Mesothelial cell of epicardium (in vitro differentiated cells): ENCODE data around the gene ALPI. TPM values are rescaled to one million over a fixed set of nuclear protein-coding genes. Genes with fewer than 3 reads are reported as not detected.

Experiments
- DNase-seq, 2 experiments: peaks; one replicate each; pipeline ENCODE4 v3.0.0; 2021; ENCODE audit warnings: low spot score in 2 of 2; ENCODE audit not compliant: unreplicated experiment in 2 of 2
- H3K27ac Mint-ChIP-seq: 2 replicates; pipeline ENCODE4 v1.8.0; 2021; ENCODE audit warnings: mixed read lengths
- H3K27me3 Mint-ChIP-seq: 2 replicates; pipeline ENCODE4 v1.8.0; 2021; ENCODE audit warnings: low read depth, mixed read lengths
- H3K36me3 Mint-ChIP-seq: 2 replicates; pipeline ENCODE4 v1.8.0; 2021; ENCODE audit warnings: mixed read lengths
- H3K4me1 Mint-ChIP-seq: 2 replicates; pipeline ENCODE4 v1.8.0; 2021; ENCODE audit warnings: mixed read lengths
- H3K4me3 Mint-ChIP-seq: 2 replicates; pipeline ENCODE4 v1.8.0; 2021; ENCODE audit warnings: mild to moderate bottlenecking, moderate library complexity, mixed read lengths
- H3K9me3 Mint-ChIP-seq: 2 replicates; pipeline ENCODE4 v1.8.0; 2021; ENCODE audit warnings: mixed read lengths
- total RNA-seq: library from RNA; stranded (reverse); gene quantifications from 3 replicates; pipeline ENCODE4 v1.2.1, GENCODE V29; 2021
- TF ChIP-seq, protein P1 (sequence below): fragments of 200-600 bp; sonication (generic); IDR thresholded peaks from one replicate; pipeline ENCODE4 v1.5.0; 2021; ENCODE audit warnings: antibody characterized with exemption; ENCODE audit not compliant: unreplicated experiment

The ALPI gene
- total RNA-seq, 1 donor from 2014 or later = not detected

DNA sequence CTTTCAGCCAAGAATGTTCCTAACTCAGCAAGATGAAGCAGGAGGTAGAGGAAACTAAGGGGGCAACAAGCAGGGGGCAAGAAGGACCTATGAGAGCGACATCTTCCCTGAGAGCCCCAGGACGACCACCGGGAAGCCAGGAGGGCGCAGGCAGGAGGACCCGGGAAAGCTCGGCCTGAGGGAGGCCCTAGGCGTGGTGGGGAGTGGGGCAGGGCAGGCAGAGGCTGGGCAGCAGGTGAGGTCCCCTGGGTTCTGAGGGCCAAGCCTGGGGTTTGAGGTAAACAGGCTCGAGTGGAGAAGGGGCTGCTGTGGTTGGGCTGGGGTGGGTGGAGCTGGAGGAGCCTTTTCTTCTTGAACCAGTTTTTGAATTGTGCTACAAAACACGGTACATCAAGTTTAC is 1.3 kb upstream of the ALPI start:
- TF ChIP-seq, protein P1, sequence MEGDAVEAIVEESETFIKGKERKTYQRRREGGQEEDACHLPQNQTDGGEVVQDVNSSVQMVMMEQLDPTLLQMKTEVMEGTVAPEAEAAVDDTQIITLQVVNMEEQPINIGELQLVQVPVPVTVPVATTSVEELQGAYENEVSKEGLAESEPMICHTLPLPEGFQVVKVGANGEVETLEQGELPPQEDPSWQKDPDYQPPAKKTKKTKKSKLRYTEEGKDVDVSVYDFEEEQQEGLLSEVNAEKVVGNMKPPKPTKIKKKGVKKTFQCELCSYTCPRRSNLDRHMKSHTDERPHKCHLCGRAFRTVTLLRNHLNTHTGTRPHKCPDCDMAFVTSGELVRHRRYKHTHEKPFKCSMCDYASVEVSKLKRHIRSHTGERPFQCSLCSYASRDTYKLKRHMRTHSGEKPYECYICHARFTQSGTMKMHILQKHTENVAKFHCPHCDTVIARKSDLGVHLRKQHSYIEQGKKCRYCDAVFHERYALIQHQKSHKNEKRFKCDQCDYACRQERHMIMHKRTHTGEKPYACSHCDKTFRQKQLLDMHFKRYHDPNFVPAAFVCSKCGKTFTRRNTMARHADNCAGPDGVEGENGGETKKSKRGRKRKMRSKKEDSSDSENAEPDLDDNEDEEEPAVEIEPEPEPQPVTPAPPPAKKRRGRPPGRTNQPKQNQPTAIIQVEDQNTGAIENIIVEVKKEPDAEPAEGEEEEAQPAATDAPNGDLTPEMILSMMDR = no peak

DNA sequence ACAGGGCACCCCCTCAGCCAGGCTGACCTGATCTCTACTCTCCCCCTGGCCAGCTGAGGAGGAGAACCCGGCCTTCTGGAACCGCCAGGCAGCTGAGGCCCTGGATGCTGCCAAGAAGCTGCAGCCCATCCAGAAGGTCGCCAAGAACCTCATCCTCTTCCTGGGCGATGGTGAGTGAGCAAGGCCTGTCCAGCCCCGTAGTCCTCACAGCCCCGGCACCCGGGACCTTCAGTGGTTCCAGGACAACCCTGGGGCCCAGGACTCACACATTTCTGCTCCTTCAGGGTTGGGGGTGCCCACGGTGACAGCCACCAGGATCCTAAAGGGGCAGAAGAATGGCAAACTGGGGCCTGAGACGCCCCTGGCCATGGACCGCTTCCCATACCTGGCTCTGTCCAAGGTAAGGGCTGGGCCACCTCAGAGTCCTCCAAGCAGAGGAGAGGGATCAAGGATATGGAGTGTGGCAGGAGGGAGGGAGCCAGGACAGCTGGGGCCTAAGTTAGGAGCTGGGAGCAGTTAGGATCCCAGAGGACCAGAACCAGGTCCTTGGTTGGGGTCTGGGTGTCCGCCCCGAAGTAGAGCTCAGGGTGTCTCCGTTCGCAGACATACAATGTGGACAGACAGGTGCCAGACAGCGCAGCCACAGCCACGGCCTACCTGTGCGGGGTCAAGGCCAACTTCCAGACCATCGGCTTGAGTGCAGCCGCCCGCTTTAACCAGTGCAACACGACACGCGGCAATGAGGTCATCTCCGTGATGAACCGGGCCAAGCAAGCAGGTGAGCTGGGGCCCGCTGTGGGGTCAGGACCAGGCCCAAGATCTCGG is 555 bp downstream of the ALPI start:
- no peaks in the 10 kb centered on the region for H3K36me3 Mint-ChIP-seq
- peaks cover 5% of the 10 kb centered on the region for H3K4me1 Mint-ChIP-seq
- no peak for DNase-seq
- no peak overlapping the region for H3K4me3 Mint-ChIP-seq
- TF ChIP-seq, protein P1 = no peak
- peaks cover 55% of the 10 kb centered on the region for H3K27me3 Mint-ChIP-seq
- H3K27ac Mint-ChIP-seq = no peak overlapping the region
- no peaks in the 10 kb centered on the region for H3K9me3 Mint-ChIP-seq

More for the DNA sequence above, 1.3 kb upstream of the ALPI start:
- peaks cover 46% of the 10 kb centered on the region for H3K27me3 Mint-ChIP-seq
- peak in 1 of 2 experiments; percentile 6 for DNase-seq
- no peaks in the 10 kb centered on the region for H3K36me3 Mint-ChIP-seq
- no peak overlapping the region for H3K27ac Mint-ChIP-seq
- no peaks in the 10 kb centered on the region for H3K4me1 Mint-ChIP-seq
- H3K9me3 Mint-ChIP-seq = no peaks in the 10 kb centered on the region
- no peak overlapping the region for H3K4me3 Mint-ChIP-seq

DNA sequence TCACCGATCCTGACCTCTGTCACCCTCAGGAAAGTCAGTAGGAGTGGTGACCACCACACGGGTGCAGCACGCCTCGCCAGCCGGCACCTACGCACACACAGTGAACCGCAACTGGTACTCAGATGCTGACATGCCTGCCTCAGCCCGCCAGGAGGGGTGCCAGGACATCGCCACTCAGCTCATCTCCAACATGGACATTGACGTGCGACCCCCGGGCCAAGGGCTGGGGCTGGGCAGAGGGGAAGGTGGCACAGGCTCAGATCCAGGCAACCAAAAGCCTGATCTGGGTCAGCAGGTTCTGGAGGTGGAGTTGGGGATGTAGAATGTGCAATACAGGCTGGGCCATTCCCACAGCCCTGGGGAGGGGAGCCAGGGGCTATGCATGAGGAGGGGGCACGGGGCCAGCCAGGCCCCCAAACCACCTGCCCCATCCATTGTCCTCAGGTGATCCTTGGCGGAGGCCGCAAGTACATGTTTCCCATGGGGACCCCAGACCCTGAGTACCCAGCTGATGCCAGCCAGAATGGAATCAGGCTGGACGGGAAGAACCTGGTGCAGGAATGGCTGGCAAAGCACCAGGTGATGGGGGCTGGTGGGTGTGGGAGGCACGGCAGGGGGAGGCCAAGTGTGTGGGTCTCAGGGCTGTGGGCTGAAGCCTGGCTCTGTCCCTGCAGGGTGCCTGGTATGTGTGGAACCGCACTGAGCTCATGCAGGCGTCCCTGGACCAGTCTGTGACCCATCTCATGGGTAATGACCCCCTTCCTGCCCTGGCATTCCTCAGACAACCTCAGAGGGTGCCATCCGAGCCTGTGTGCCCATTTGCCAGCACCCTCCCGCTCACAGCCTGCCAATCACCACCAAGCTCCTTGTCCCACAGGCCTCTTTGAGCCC is 1.4 kb downstream of the ALPI start:
- Mint-ChIP-seq H3K4me3 (no peak overlapping the region), H3K9me3 (no peaks in the 10 kb centered on the region), H3K4me1 (peaks cover 7% of the 10 kb centered on the region), H3K27ac (no peak overlapping the region), H3K36me3 (no peaks in the 10 kb centered on the region), H3K27me3 (peaks cover 58% of the 10 kb centered on the region)
- DNase-seq = no peak
- TF ChIP-seq, protein P1 = no peak

DNA sequence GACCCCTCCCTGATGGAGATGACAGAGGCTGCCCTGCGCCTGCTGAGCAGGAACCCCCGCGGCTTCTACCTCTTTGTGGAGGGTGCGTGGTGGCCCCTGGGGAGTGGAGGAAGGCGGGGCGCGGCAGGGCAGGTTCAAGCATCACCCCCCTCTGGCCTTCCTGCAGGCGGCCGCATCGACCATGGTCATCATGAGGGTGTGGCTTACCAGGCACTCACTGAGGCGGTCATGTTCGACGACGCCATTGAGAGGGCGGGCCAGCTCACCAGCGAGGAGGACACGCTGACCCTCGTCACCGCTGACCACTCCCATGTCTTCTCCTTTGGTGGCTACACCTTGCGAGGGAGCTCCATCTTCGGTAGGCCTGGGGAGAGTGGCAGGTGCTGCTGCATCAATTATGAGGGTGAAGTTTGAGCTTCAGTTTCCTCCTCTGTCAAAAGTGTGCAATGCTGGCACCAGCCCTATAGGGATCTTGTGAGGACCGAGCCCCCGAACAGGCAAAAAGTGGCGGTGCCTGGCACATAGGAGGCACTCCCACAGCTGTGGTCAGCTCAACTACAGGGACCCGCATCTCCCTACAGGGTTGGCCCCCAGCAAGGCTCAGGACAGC is 2.2 kb downstream of the ALPI start:
- H3K27me3 Mint-ChIP-seq = peaks cover 60% of the 10 kb centered on the region
- H3K9me3 Mint-ChIP-seq = no peaks in the 10 kb centered on the region
- H3K4me3 Mint-ChIP-seq = no peak overlapping the region
- H3K27ac Mint-ChIP-seq = no peak overlapping the region
- peaks cover 11% of the 10 kb centered on the region for H3K4me1 Mint-ChIP-seq
- no peaks in the 10 kb centered on the region for H3K36me3 Mint-ChIP-seq
- TF ChIP-seq, protein P1 = no peak
- DNase-seq = no peak

DNA sequence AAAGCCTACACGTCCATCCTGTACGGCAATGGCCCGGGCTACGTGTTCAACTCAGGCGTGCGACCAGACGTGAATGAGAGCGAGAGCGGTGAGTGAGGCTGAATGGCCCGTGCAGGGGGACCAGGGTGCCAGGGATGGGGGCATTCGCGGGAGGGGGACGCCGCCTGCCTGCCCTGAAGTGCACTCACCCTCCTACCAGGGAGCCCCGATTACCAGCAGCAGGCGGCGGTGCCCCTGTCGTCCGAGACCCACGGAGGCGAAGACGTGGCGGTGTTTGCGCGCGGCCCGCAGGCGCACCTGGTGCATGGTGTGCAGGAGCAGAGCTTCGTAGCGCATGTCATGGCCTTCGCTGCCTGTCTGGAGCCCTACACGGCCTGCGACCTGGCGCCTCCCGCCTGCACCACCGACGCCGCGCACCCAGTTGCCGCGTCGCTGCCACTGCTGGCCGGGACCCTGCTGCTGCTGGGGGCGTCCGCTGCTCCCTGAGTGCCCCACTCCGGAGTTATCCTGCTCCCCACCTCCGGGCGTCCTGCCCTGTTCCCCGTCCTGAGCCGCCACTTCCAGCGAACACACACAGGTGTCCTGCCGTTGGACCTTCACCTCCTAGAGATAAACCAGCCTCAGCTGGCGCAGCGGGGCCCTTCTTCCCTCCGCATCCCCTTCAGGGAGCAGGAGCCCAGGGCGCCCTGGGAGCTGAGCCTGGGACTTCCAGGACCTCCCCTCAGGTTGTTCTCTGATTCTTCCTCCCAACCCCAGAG is 2.9 kb downstream of the ALPI start:
- TF ChIP-seq, protein P1 = no peak
- no peak for DNase-seq
- H3K9me3 Mint-ChIP-seq = no peaks in the 10 kb centered on the region
- H3K4me1 Mint-ChIP-seq = peaks cover 11% of the 10 kb centered on the region
- no peaks in the 10 kb centered on the region for H3K36me3 Mint-ChIP-seq
- H3K4me3 Mint-ChIP-seq = no peak overlapping the region
- no peak overlapping the region for H3K27ac Mint-ChIP-seq
- peaks cover 60% of the 10 kb centered on the region for H3K27me3 Mint-ChIP-seq
